ENCODE results near the gene RAB20.
"Not testable (repeated sequence)": the region's sequence is repeated elsewhere in the genome, so short reads cannot be mapped to it uniquely, and the experiment has no call there.

The RAB20 gene

GRCh38 chr13:110486880-110487279 lies 74.6 kb downstream of the RAB20 start:
- DNase-seq, result not testable (repeated sequence)

- no peak for DNase-seq
These were observed 75.3 kb downstream of the RAB20 start for GRCh38 chr13:110486061-110486715.

- no peak for DNase-seq
These were observed 75.9 kb downstream of the RAB20 start for GRCh38 chr13:110485604-110486003.

GRCh38 chr13:110484290-110485048 lies 77.1 kb downstream of the RAB20 start:
- DNase-seq, result no peak

GRCh38 chr13:110483386-110483968 lies 78.0 kb downstream of the RAB20 start:
- DNase-seq, result no peak

- DNase-seq, result no peak
These were observed 81.4 kb downstream of the RAB20 start for GRCh38 chr13:110480161-110480560.

- no peak for DNase-seq
These were observed 81.9 kb downstream of the RAB20 start for GRCh38 chr13:110479648-110480047.

- no peak for DNase-seq
These were observed 82.3 kb downstream of the RAB20 start for GRCh38 chr13:110479215-110479545.

- no peak for DNase-seq
These were observed 82.9 kb downstream of the RAB20 start for GRCh38 chr13:110478405-110479214.

- no peak for DNase-seq
These were observed 83.7 kb downstream of the RAB20 start for GRCh38 chr13:110477706-110478245.

- DNase-seq, result no peak
These were observed 85.3 kb downstream of the RAB20 start for GRCh38 chr13:110476220-110476617.

GRCh38 chr13:110475550-110476219 lies 85.8 kb downstream of the RAB20 start:
- no peak for DNase-seq

GRCh38 chr13:110475117-110475516 lies 86.4 kb downstream of the RAB20 start:
- no peak for DNase-seq

- DNase-seq, result no peak
These were observed 86.8 kb downstream of the RAB20 start for GRCh38 chr13:110474713-110475112.

Data from NCI-H1436 treated with DMSO at 0.1 percent for 48 hours (cell line).